ENCODE data around the gene PYGB.

Gene PYGB

DNA sequence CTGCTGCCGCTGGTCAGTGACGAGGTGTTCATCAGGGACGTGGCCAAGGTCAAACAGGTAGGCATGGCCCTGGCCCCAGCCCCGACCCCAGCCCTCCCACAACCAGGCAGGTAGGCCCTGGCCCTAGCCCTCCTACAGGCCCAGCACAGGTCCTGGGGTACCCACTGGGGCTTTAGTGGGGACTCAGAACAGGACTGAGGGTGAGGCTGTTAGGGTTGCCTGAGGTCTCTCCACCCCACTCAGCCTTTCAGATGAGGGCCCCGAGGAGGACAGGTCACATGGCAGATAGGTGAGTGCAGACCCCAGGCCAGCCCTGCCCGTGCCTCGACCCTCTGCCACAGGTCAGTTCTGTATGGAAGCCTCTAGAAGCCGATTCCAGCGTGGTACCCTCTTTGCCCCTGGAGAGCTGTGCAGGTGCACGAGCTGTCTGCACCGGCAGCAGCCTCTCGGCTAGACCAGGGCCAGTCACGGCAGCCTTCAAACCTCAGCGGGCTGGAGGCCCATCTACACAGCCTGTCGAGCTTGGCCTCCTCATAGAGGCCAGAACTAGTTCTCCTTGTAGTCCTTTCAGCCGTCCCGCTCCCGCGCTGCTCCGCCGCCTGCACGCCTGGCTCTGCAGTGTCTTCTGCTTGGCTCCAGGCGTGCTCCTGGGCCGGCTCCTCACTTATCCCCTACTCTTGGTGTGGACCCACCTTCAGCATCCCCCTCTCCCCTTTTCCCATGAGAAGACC lies 35.5 kb downstream of the PYGB start:
- no peak for DNase-seq (ENCODE audit: low spot score)

DNA sequence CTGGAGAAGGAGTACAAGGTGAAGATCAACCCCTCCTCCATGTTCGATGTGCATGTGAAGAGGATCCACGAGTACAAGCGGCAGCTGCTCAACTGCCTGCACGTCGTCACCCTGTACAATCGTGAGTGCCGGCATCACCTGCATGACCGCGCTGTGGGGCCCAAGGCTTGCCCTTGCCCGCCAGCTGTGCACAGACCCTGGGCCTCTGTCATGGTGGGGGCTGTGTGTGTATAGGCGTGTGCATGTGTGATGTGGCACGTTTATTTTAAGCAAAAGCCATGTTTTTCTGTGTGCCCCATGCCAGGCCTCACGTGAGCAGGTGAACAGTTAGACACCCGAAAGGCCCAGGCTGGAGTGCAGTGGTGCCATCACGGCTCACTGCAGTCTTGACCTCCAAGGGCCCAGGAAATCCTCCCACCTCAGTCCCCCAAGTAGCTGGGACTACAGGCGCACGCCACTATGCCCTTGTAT lies 36.3 kb downstream of the PYGB start:
- no peak for DNase-seq (ENCODE audit: low spot score)

DNA sequence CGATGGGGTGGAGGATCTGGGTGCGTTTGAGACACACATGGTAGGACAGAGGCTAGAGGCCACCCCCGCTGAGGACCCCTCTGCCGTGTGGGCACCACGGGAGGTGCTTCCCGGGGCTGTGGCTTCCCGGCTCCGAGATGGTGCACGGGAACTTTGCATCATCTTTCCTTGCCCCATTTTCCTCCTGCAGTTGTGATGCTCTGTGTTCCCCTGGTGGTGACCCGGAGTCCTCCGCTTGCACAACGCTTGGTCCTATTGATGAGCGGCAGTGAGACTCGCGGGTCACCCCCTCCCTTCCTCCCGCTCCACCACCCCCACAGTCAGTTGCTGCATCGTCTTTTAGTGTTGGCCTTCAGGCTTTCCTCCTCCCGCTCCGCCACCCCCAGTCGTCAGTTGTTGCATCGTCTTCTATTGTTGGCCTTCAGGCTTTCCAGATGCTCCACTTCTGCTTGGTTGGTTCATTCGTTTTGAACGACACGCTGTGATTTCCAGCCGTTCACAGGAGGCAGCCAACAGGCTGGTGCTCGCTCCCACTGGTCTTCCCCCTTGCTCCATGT lies 37.3 kb downstream of the PYGB start:
- no peak for DNase-seq (ENCODE audit: low spot score)

DNA sequence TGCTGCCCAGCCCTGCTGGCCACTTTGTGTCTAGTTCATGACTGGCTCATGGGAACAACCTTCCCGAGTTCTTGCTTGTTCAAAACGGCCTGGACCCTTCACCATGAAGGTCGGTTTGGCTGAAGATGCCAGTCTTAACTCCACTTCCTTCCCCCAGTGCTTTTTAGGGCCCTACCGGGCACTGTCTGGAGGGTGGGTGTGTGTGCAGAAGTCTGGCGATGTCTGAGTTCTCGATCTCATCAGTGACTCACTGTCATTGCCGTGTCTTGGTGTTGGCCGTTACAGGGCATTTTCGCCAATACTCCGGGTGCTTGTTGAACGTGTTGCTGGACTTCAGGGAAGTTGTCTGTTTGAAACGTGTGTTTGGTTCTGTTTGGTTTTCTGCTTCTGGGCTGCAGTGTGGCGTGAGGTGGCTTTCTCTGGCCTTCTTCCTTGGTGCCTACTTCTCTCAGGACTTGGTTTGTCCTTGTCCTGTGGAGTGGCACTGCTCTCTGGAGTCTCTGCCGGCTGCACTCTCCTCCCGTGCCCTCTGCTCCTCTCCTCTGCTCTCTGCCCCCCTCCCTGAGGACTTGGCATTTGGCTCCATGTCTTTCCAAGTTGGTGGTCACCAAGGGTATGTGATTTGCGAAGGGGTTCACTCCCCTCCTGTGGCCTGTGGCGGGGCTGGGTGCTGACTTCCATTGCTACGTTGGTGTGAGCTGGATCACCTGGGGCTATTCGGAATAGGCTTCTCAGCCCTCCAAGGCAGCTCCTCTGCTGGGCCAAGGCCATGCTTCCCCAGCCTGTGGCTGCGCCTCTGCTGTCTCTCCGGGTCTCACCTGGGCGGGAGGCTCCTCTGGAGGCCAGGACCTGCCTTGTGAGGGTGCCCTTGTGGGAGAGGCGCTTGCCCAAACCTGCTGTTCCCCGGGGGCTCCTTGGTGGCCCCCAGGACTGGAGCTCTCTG lies 38.2 kb downstream of the PYGB start:
- no peak for DNase-seq (ENCODE audit: low spot score)

DNA sequence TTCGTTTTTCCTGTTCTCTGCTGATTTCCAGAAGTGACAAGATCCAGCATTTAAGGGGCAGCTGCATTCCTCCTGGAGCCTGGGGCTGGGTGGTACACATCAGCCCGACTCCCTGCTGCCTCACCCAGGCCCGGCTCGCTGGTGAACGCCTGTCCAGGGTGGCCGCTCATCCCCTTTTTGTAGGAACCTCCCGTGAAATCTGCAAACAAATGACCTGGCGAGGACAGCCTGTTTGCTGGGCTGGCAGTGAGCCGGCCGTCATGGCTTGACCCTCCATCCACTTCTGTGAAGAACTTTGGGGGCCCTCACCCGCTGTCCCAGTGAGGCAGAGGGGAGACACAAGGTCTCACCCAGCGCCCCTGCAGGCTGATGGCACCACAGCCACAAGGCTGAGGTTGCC lies 39.0 kb downstream of the PYGB start:
- DNase-seq (ENCODE audit: low spot score): no peak

DNA sequence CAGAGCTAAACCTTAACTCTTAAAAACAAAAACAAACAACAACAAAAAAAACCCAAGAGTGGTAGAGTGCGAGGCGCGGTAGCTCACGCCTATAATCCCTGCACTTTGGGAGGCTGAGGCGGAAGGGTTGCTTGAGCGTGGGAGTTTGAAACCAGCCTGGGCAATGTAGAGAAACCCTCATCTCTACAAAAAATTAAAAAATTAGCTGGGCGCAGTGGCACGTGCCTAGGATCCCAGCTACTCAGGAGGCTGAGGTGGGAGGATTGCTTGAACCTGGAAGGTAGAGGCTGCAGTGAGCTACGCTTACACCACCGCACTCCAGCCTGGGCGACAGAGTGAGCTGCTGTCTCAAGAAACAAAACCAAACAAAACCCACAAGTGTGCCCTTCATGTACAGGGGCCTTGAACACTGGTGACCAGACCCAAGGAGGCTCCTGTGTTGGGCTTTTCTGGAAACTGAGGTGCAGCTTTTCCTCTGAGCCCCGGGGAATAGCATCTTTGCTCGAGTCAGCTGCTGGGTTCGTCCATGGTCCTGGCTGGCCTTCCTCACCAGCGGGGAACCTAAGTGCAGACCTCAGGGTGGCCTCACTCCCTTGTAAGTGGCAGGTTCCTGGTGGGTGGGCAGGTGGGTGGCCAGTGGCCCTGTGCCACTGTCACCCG lies 39.9 kb downstream of the PYGB start:
- no peak for DNase-seq (ENCODE audit: low spot score)

DNA sequence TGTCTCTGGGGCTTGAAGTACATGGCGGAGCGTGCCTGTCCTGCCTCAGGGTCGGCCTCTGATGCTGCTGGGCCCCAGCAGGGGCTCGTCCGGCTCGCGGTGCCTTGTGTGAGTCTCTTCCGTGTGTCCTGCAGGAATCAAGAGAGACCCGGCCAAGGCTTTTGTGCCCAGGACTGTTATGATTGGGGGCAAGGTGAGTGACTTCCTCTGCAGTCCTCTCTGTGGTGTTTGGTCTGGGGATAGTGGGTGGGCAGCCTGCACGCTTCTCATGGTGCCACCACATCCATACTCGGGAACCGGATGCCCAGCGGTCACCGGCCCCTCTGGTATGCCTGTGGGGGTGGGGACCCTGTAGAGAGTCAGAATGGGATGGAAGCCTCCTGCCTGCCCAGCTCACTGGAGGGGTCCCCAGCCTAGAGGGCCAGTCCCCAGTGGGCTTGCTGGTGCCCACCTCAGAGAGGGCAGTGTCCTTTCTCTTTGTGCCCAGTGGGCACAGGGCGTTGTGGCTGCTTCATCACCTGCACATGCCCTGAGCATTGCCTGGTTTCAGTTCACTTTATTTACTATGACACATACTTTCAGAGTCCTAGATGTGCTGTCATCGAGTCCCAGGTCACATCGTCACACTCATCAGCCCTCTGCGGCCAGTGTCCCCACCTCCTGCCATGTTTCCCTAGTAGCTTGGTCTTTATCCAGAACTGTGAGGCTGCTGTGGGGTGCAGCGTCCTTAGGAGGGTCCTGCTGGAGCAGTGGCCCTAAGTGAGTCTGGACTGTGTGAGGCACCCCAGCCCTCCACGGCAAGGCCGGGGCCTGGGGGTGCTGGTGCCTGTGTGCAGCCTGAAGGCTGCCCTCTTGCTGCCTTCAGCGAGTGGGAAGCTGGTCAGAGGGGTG lies 40.7 kb downstream of the PYGB start:
- DNase-seq (ENCODE audit: low spot score): no peak

DNA sequence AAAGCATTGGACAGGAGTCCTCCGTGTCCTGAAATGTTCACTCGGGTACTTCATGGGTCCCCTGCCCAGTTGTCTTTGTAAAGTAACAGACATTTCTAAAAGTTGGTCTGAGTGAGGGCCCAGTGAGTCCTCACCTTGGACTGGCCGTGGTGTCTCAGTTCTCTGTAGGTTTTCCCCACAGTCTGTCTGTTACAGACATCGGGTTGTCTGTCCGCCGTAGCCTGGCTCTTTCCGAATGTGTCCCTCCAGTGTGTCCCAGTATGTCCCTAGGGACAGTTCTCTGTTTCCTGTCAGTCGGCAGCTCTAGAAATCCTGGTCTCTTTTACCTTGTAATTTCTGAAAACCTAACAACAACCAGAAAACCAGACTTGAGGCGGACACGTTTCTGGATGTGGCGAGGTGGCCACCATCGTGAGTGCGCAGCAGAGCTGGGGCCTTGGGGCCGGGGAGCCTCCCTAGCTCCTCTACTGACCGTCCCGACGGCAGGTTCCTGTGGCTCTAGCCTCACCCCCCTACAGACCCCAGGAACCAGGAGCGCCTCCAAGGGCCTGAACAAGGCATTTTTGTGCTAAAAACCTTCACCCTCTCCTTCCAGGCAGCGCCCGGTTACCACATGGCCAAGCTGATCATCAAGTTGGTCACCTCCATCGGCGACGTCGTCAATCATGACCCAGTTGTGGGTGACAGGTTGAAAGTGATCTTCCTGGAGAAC lies 42.2 kb downstream of the PYGB start:
- DNase-seq (ENCODE audit: low spot score): no peak

DNA sequence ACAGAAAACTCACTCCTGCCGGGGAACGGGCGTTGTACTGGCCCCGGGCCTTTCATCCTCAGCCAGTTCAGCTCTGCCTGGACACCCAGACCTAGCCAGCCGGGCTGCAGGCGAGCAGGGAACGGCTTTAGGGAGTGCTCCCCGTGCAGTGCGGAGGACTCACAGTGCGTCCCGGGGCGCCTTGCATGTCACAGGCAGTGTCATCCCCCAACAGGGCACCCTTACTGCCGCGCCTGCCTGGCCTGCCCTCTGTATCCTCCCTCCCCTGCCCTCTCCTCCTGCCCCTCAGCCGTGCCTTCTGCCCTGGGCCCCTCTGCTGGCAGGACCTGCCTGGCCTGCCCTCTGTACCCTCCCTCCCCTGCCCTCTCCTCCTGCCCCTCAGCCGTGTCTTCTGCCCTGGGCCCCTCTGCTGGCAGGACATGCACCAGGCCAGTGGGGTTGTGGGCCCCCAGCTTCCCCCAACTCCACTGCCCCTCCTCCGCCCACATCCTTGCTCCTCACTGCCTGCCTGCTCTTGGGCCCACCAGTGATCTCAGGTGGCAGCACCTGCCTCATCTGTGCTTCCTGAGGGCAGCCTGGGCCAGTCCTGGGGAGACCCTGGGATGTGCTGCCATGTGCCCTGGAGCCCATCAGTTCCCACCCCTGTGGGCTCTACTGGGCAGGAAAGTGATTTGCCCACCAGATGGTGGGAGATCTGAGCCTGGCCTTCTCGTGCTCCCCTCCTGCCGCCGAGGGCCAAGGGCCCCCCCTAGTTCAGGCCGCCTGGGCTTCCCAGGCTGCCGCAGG lies 43.0 kb downstream of the PYGB start:
- DNase-seq (ENCODE audit: low spot score): no peak

DNA sequence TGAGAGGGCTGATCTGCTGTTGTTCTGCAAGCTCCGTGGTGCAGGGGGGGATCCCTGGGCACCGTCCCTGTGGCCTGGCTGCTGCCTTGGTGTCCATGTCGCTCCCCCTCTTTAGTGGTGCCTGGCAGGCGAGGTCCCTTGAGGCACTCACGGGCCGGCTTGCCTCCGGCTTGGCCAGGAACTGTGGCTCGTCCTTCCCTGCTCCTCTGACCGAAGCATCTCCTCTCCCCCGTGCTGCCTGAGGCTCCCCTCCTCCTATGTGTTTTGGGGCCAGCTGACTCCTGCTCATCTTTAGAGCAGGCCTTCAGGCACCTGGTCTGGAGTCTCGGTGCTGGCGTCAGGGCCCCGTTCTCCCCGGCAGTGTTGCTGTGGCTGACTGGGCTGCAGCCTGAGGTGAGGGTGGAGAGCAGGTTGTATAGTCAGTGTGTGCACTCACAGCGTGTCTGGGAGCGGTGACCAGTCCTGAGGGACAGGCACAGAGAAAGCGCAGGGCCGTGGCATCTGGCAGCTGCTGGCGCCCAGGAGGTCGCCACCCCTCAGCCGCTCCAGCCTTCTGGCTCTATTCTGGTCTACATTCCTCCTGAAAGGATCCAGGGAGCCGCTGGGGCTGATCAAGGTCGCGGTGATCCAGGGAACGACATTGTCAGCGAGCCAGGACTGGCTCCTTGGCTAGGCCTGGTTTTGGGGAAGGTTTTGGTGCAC lies 43.7 kb downstream of the PYGB start:
- DNase-seq (ENCODE audit: low spot score): no peak

DNA sequence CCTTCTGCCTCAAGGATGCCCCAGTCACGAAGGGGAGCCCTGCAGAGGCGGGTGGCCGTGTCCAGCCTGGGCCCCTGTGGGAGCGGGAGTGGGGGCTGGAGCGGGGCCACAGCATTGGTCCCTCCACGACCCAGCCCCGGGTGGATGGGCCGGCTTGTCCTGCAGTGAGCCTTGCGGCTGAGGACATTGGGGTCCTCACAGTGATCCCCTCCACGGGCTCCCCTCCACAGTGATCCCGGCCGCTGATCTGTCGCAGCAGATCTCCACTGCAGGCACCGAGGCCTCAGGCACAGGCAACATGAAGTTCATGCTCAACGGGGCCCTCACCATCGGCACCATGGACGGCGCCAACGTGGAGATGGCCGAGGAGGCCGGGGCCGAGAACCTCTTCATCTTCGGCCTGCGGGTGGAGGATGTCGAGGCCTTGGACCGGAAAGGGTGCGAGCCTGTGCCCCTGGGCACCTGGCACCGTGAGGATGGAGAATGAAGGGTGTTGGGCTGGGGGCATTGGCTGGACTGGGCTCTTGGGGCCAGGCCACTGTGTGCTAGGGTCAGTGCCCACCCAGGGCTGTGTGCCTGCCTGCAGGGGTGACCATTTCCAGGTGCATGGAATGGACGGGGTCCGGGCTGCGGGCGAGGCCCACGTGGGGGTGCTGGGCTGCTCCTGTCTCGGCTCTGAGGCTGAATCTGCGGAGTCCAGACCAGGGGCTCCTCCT lies 44.4 kb downstream of the PYGB start:
- no peak for DNase-seq (ENCODE audit: low spot score)

DNA sequence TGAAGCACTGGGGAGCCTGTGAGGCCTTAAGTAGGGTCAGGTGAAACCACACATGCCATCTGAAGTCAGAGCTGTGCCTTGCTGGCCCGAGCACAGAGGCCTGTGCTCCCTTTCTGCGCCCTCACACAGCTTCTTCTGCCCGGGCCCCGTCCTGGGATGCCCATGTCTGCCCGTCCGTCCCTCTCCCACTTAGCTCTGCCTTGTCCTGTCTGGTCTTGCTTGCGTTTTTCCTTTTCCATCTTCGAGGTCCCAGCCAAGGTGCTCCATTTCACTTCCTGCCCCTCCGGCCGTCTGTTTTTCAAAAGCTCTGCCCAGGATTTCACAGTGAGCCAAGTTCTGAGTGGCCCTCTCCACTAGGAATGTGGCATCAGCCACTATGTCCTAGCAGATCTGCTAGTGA lies 45.6 kb downstream of the PYGB start:
- no peak for DNase-seq (ENCODE audit: low spot score)

DNA sequence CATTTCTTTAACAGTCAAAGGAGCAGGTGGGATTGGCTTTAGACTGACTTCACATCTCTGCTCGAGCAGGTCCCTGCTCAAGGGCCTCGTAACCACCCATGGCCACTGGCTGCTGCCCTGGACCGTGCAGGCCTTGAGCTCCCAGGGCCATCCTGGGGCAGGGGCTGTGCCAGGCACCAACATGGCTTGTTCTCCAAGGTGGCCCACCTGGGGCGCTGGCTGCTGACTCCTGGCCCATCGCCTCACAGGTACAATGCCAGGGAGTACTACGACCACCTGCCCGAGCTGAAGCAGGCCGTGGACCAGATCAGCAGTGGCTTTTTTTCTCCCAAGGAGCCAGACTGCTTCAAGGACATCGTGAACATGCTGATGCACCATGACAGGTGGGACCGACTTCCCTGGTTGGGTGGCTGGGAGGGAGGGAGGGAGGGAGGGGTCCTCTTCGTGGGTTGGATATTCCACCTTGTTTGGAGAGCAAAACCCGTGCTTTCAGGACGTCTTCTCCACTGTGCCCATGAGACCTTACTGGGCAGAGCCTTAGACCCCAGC lies 46.1 kb downstream of the PYGB start:
- no peak for DNase-seq (ENCODE audit: low spot score)

DNA sequence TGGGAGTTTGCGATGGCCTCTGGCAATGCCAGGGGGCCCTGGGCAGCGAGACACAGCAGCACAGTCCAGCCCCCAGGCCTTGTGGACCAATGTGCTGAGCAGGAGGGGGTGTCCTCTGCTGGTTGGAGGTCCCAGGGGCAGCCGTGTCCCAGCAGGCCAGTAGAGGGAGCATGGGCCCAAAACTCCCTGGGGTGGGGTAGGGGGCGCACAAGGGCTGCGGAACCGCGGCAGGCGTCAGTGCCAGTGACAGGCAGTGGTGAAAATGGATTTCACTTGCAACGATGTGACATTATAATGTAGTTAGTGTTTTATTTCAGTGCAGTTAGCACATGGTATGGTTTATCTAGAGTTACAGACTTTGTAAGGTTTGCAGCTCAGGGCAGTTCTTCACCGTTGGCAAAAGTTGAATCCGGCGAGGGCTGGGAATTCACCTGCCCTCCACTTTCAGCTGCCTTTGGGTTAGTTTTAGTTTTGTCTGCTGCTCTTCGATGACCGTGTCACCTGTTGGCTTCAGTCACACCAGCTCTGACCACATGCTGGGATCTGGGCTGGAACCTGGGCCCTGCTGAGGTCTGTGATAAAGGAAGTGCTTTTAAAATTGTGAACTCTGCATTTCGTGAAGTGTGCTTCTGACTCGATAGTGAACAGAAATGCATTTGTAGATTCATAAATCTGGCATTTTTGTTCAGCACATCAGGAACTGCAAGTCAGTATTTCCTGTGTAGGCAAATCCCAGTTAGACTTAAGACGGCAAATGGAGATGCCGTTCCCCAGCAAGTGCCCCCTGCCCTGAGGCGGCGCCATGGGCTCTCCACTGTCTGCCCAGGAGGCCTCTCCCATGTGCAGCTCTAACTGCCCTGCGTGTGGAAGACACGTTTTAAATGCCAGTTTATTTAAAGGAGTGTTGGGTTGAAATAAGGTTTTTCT lies 46.8 kb downstream of the PYGB start:
- peak; percentile 82 for DNase-seq (ENCODE audit: low spot score)

DNA sequence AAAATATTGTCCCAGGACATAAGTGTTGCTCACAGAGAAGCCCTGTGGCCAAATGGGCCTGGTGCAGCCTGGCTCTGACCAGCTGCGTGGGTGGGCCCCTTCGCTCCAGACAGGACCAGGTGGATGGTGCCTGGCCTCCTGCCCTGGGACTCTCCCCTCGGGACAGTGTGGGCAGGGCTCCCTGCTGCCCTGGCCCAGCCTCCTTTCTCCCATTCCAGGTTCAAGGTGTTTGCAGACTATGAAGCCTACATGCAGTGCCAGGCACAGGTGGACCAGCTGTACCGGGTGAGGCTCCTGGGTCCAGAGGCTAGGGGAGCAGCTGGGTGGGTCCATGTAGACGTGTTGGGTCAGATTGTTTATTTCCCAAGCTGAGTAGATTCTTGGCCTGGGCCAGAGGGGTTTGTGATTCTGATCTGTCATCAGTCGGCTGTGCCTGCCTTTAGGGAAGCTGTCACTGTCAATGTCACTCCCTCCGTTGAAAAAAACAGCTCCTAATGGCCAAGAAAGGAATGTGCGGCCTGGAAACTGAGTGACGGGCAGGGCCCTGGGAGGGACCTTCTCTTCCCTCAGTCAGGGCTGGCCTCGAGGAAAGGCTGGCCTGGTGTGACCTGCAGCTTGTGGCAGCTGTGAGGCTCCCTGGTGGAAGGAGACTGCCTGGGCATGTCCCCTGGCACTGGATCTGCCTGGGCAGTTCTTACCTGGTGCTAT lies 47.7 kb downstream of the PYGB start:
- DNase-seq (ENCODE audit: low spot score): peak; percentile 48
